Peyer's patch (tissue), 4 donors: ENCODE data around the gene UGT1A6.

Experiments used
- CTCF ChIP-seq, 6 experiments: fragments of 450-650 bp in 4 of 6; fragments of 200-600 bp in 2 of 6; sonication (generic) in 1 of 6; IDR thresholded peaks; one replicate each; pipeline ENCODE4 v1.5.1; 2017 to 2019; ENCODE audit warnings: antibody characterized with exemption in 6 of 6, mild to moderate bottlenecking in 3 of 6, moderate library complexity in 1 of 6
- POLR2A ChIP-seq, 2 donors: fragments of 450-650 bp; IDR thresholded peaks; one replicate each; pipeline ENCODE4 v1.5.1; 2017; ENCODE audit warnings: antibody characterized with exemption in 2 of 2, mild to moderate bottlenecking in 2 of 2, moderate library complexity in 2 of 2

GRCh38 chr2:233754872-233755611 lies 62.4 kb downstream of the UGT1A6 start:
- no peak for TF ChIP-seq CTCF (IDR thresholded peaks at IDR 0.05)
- no peak for TF ChIP-seq POLR2A (IDR thresholded peaks at IDR 0.05)
